ENCODE data around the gene TBX1.

Gene TBX1

GRCh38 chr22:19761725-19762567 lies 1.4 kb downstream of the TBX1 start:
- H3K4me3 ChIP-seq (ENCODE audit: low read depth, low read length) = no peak overlapping the region
- TF ChIP-seq CTCF (IDR thresholded peaks at IDR 0.05; ENCODE audit: low read depth, low read length) = no peak

- no peak overlapping the region for H3K4me3 ChIP-seq (ENCODE audit: low read depth, low read length)
- no peak for TF ChIP-seq CTCF (IDR thresholded peaks at IDR 0.05; ENCODE audit: low read depth, low read length)
These were observed 2.2 kb downstream of the TBX1 start for GRCh38 chr22:19762568-19763457.

GRCh38 chr22:19763458-19764298 lies 3.1 kb downstream of the TBX1 start:
- TF ChIP-seq CTCF (IDR thresholded peaks at IDR 0.05; ENCODE audit: low read depth, low read length) = no peak
- H3K4me3 ChIP-seq (ENCODE audit: low read depth, low read length) = no peak overlapping the region

GRCh38 chr22:19764299-19764593 lies 3.7 kb downstream of the TBX1 start:
- TF ChIP-seq CTCF (IDR thresholded peaks at IDR 0.05; ENCODE audit: low read depth, low read length) = no peak
- no peak overlapping the region for H3K4me3 ChIP-seq (ENCODE audit: low read depth, low read length)

GRCh38 chr22:19764636-19765476 lies 4.3 kb downstream of the TBX1 start:
- no peak for TF ChIP-seq CTCF (IDR thresholded peaks at IDR 0.05; ENCODE audit: low read depth, low read length)

GRCh38 chr22:19765477-19766239 lies 5.1 kb downstream of the TBX1 start:
- no peak for TF ChIP-seq CTCF (IDR thresholded peaks at IDR 0.05; ENCODE audit: low read depth, low read length)
- no peak overlapping the region for H3K4me3 ChIP-seq (ENCODE audit: low read depth, low read length)

More at GRCh38 chr22:19764636-19765476, 4.3 kb downstream of the TBX1 start:
- no peak overlapping the region for H3K4me3 ChIP-seq (ENCODE audit: low read depth, low read length)
